HUDEP-2 (cell line): ENCODE measurements around the gene LIN28B.

Source experiments
- DNase-seq, 76 experiments: peaks; one replicate each; lab custom pipeline; 2025; ENCODE audit not compliant: unreplicated experiment in 76 of 76; lab: John Stamatoyannopoulos, UW

The LIN28B gene, protein sequence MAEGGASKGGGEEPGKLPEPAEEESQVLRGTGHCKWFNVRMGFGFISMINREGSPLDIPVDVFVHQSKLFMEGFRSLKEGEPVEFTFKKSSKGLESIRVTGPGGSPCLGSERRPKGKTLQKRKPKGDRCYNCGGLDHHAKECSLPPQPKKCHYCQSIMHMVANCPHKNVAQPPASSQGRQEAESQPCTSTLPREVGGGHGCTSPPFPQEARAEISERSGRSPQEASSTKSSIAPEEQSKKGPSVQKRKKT

GRCh38 chr6:104956731-104957294, at the start of gene LIN28B:
Gene LIN28B (plus strand): TSS chr6:104957107. CDS start chr6:104957251, 144 bp downstream.
- peak in 6 of 76 experiments; percentile 28 to 69 (median 56) for DNase-seq

DNA sequence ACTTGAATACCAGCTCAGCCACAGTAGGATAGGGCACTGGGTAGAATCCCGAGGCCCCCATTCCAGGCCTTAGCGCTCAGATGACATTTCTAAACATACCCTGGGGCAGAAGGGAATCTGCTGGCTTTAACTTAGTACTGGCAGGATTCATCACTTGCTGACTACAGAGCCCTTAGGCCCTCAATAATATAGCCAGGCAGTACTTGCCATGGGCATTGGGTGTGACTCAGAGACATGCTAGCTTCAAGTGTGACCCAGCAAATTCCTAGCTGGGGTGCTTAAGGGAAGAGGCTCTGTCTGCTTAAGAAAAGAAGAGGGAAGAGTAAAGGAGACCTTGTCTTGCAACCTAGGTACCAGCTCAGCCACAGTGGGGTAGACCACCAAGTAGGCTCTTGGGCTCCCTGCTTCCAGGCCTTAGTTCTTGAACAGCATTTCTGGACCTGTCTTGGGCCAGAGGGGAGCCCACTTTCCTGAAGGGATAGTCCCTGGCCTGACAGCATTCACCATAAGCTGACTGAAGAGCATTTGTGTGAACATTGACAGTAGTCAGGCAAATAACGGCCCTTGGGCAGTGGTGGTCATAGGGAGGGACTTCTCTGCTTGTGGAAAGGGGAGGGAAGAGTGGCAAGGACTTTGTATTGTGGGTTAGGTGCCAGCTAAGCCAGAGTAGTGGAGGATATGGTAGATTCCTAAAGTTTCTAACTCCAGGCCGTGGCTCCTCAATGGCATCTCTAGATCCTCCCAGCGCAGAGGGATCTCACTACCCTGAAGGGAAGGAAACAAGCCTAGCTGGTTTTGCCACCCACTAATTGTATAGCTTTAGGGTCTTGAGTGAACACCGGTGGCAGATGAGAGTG, 48.6 kb upstream of the LIN28B start:
- no peak for DNase-seq

- DNase-seq, result no peak
Measured at GRCh38 chr6:104908888-104909525, 47.9 kb upstream of the LIN28B start.

DNA sequence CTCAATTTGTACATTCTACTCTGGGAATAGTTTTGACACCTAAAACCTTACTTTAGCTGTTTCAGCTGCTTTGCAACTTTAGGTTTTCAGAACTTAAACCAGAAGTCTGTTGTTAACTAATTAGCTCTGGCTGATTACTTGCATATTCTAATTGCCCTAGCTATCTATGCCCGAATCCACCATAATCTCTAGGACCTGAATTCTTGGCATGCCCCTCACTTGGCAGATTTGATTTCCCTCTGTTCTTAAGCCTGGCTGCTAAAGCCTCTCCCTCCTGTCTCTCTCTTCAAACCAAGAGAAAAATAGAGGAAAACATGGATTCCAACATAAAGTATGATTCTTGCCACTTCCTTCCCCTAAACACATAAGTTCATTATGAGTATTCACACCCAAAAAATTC, 35.0 kb upstream of the LIN28B start:
- DNase-seq, result no peak

- DNase-seq, result no peak
Measured at GRCh38 chr6:104928141-104928540, 28.8 kb upstream of the LIN28B start.

GRCh38 chr6:104929353-104929752, 27.6 kb upstream of the LIN28B start:
- DNase-seq, result no peak

GRCh38 chr6:104930939-104931338, 26.0 kb upstream of the LIN28B start:
- no peak for DNase-seq

DNA sequence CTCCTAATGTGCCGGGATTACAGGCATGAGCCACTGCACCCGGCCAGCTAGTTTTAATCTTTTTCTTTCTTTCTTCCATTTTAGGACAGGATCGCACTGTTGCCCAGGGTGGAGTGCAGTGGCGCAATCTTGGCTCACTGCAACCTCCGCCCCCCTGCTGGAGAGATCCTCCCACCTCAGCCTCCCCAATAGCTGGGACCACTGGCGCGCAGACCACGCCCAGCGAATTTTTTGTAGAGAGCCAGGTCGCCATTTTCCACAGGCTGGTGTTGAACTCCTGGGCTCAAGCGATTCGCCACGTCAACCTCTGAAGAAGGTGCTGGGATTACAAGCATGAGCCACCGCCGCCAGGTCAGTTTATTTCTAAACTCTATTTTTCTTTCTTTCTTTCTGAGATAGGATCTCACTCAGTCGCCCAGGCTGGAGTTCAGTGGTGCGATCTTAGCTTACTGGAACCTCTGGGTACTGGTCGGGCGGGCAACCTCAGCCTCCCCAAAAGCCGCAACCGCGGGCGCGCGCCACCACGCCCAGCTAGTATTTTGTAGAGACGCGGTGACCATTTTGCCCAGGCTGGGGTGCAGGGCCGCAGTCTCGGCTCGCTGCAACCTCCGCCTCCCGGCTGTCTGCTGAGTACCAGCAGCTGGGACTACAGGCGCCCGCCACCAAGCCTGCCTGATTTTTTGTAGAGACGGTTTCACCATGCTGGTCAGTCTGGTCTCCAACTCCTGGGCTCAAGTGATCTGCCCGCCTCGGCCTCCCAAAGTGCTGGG, 20.0 kb upstream of the LIN28B start:
- no peak for DNase-seq

DNA sequence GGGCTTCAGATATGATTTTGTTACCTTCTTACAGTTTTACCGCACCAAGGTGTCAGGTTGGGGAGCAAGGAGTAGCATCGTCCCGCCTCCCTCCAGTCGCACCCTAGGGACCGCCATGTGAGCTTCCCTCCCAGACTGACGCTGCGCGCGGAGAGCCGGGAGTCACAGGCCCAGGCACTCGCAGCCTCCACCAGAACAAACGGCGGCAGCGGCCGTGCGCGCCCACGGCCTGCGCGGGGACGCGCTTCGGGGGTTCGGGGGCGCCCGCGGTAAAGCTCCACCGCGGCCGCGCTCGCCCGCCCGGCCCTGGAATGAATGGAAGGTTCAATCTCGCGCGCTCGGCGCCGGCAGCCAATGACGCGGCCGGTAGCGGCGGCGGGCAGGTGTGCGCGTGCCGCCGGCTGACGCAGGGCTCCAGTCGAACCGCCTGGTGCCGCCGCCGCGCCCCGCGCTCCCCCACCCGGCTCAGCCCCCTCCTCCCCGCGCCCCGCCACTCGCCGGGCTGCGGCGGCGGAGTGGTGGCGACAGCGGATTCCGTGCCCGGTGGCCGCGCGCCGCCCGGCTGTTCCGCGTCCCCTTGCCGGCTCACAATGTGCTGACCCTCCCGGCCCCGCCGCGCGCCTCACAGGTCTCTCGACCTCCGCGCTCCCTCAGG, 16.5 kb upstream of the LIN28B start:
- no peak for DNase-seq

GRCh38 chr6:104940893-104941728, 15.8 kb upstream of the LIN28B start:
- peak in 30 of 76 experiments; percentile 4 to 68 (median 32) for DNase-seq

DNA sequence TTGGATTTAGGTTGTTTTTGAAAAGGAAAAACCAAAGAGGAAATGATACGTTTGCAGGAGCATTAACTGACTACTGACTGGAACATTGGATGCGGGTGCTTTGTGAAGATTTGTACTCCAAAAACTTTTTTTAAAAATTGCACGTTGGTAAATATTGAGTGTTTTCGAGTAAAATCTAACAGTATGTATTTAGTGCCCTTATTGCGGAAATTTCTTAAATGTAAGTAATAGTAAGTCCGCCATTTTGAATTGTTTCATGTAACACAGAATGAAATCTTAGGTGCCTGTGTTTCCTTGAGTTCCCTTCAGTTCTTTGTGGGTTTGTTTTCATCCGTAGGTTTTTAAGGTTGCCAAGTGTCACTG, 15.2 kb upstream of the LIN28B start:
- DNase-seq, result no peak

DNA sequence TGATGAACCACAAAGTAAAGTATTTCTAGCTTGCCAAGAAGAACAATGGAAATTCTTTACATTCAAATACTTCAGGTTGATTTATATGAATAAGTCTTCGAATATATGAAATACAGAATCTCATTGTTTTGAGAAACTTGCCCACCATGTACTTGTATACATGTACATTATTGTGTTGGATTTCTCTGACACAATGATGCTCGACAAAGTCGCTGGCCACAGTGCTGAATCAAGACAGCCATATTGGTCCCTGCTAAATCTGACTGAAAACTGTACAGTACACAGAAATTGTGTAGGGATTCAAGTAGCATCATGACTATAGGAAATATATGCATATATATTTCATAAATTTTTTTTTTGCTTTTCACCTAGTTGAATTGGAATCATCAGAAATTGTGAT, 13.1 kb upstream of the LIN28B start:
- DNase-seq, result peak in 9 of 76 experiments; percentile 7 to 54 (median 27)

DNA sequence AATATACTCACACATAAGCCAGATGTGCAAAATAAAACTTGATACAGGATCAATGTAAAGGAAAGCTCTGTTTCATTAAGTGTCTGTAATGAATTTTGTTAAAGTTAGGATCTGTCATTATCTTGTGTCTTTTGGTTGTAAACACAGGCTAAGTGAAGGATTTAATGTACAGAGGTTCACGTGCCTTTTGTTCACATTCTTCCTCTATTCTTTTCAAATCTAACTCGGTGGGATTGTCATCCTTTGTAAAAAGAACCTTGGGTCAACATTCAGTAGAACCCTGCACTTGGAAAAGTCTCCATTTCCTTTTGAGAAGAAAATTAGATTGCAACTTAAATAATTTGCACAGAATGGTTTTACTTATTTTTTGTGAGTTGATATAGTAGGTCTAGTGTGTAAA, 7.7 kb upstream of the LIN28B start:
- DNase-seq, result no peak

GRCh38 chr6:104951677-104952076, 5.2 kb upstream of the LIN28B start:
- DNase-seq, result no peak

DNA sequence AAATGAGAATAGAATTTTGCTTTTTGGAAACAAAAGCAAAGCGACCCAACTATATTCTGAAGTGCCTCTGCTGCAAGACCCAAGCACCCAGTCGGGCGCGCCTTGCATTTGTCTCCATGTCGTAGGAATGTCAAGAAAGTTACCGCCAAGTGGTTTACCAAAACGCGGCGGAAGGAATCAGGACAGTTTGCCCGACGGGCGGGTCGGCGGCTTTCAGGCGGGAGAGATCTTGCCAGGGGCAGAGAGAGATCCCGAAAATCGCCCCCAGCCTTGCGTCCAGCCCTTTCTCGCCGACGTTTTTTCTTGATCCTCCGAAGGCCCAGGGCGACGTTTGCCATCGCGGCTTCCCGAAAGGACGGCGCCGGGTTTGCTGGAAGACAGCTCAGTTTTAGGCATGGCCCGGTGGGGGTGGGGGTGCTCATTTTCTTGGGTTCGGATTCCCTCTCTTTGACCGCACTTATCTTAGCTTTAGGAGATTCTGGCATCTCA, 4.0 kb upstream of the LIN28B start:
- DNase-seq, result peak in 5 of 76 experiments; percentile 29 to 61 (median 39)

DNA sequence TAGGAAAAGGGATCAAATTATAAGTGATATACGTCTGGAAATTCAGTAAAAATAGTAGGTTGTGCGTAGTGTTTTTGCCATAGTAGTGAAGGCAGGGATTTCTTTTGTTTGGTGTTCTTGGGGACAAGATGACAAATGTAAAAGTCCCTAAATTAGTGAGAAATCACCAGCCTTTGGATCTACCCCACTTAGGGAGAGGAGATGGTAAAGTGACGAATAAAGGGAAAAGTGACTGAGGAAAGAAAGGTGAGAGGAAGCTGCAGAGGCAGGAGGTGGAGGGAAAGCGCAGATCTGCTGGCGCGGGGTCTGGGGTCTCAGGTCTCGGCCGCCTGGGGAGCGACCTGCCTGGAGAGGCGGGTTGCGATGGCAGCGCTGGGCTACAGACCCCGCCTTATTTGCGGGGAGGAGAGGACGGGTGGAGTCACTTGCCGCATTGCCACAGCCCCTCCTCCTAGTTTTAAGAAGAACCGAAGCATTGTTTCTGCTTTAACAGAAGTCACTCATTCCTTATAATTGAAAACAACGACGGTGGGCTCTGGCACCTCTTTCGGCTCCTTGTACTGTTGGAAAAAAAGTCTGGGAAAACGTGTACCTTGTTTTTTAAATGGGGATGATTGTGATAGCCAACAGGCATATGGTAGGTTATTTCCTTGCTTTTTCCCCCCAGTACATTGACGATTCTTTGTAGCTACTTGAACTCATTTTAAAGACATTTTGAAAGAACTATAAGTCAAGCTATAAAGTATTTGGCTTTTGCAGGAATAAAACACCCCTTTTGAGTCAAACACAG, 3.3 kb upstream of the LIN28B start:
- peak in 10 of 76 experiments; percentile 38 to 83 (median 60) for DNase-seq

- peak in 8 of 76 experiments; percentile 40 to 71 (median 57) for DNase-seq
Measured at GRCh38 chr6:104954190-104954797, 2.6 kb upstream of the LIN28B start.

GRCh38 chr6:104955491-104955890, 1.4 kb upstream of the LIN28B start:
- peak in 6 of 76 experiments; percentile 17 to 54 (median 46) for DNase-seq
